ENCODE results near the gene MCTP1. TPM values are rescaled to one million over a fixed set of nuclear protein-coding genes. Genes with fewer than 3 reads are reported as not detected.

Gene MCTP1
- total and polyA plus RNA-seq, 8 donors: 4.4 to 55.1 (median 5.9) TPM

- Histone ChIP-seq H3K9me3 (no peaks in the 10 kb centered on the region), H3K36me3 (peaks cover 0 to 31% of the 10 kb centered on the region in 2 donors), H3K4me3 (no peak overlapping the region), H3K4me1 (no peaks in the 10 kb centered on the region), H3K27ac (no peak overlapping the region), H3K27me3 (no peaks in the 10 kb centered on the region)
- DNase-seq: no peak
- ATAC-seq: no peak
- TF ChIP-seq CTCF (IDR thresholded peaks at IDR 0.05): no peak
- intact Hi-C loops (cut with DNase I): no loop called here
Observed at GRCh38 chr5:94891565-94891964, 393.3 kb downstream of the MCTP1 start.

GRCh38 chr5:94890907-94891306, 394.0 kb downstream of the MCTP1 start:
- ATAC-seq: no peak
- intact Hi-C loops (cut with DNase I): no loop called here
- H3K4me1 ChIP-seq: no peaks in the 10 kb centered on the region
- no peak overlapping the region for H3K27ac ChIP-seq
- no peak for TF ChIP-seq CTCF (IDR thresholded peaks at IDR 0.05)
- DNase-seq: no peak
- no peak overlapping the region for H3K4me3 ChIP-seq
- peaks cover 0 to 38% of the 10 kb centered on the region in 2 donors for H3K36me3 ChIP-seq
- no peaks in the 10 kb centered on the region for H3K9me3 ChIP-seq
- H3K27me3 ChIP-seq: no peaks in the 10 kb centered on the region

GRCh38 chr5:94888674-94889073, 396.2 kb downstream of the MCTP1 start:
- H3K9me3 ChIP-seq: no peaks in the 10 kb centered on the region
- DNase-seq (no peak), ATAC-seq (no peak)
- no peak for TF ChIP-seq CTCF (IDR thresholded peaks at IDR 0.05)
- no peaks in the 10 kb centered on the region for H3K4me1 ChIP-seq
- no peak overlapping the region for H3K27ac ChIP-seq
- intact Hi-C loops (cut with DNase I): no loop called here
- H3K36me3 ChIP-seq: peaks cover 0 to 40% of the 10 kb centered on the region in 2 donors
- H3K4me3 ChIP-seq: no peak overlapping the region
- H3K27me3 ChIP-seq: no peaks in the 10 kb centered on the region

- H3K4me3 ChIP-seq: no peak overlapping the region
- no peaks in the 10 kb centered on the region for H3K9me3 ChIP-seq
- no peak for ATAC-seq
- no peaks in the 10 kb centered on the region for H3K27me3 ChIP-seq
- TF ChIP-seq CTCF (IDR thresholded peaks at IDR 0.05): no peak
- intact Hi-C loops (cut with DNase I): no loop called here
- H3K36me3 ChIP-seq: peaks cover 0 to 36% of the 10 kb centered on the region in 2 donors
- H3K27ac ChIP-seq: no peak overlapping the region
- DNase-seq: no peak
- no peaks in the 10 kb centered on the region for H3K4me1 ChIP-seq
Observed at GRCh38 chr5:94885931-94886330, 399.0 kb downstream of the MCTP1 start.

- no peak for ATAC-seq
- Histone ChIP-seq H3K4me1 (no peaks in the 10 kb centered on the region), H3K9me3 (no peaks in the 10 kb centered on the region), H3K27ac (no peak overlapping the region), H3K27me3 (no peaks in the 10 kb centered on the region), H3K36me3 (peaks cover 0 to 36% of the 10 kb centered on the region in 2 donors), H3K4me3 (no peak overlapping the region)
- no peak for TF ChIP-seq CTCF (IDR thresholded peaks at IDR 0.05)
- intact Hi-C loops (cut with DNase I): no loop called here
- DNase-seq: no peak
Observed at GRCh38 chr5:94884311-94884710, 400.6 kb downstream of the MCTP1 start.
